Mesothelial cell of epicardium (in vitro differentiated cells): ENCODE data around the gene NHSL2. TPM values are rescaled to one million over a fixed set of nuclear protein-coding genes. Genes with fewer than 3 reads are reported as not detected.
"Not testable (repeated sequence)": the region's sequence is repeated elsewhere in the genome, so short reads cannot be mapped to it uniquely, and the experiment has no call there.

Source experiments
- DNase-seq, 2 experiments: peaks; one replicate each; pipeline ENCODE4 v3.0.0; 2021; ENCODE audit warnings: low spot score in 2 of 2; ENCODE audit not compliant: unreplicated experiment in 2 of 2
- H3K27ac Mint-ChIP-seq: 2 replicates; pipeline ENCODE4 v1.8.0; 2021; ENCODE audit warnings: mixed read lengths
- H3K27me3 Mint-ChIP-seq: 2 replicates; pipeline ENCODE4 v1.8.0; 2021; ENCODE audit warnings: low read depth, mixed read lengths
- H3K36me3 Mint-ChIP-seq: 2 replicates; pipeline ENCODE4 v1.8.0; 2021; ENCODE audit warnings: mixed read lengths
- H3K4me1 Mint-ChIP-seq: 2 replicates; pipeline ENCODE4 v1.8.0; 2021; ENCODE audit warnings: mixed read lengths
- H3K4me3 Mint-ChIP-seq: 2 replicates; pipeline ENCODE4 v1.8.0; 2021; ENCODE audit warnings: mild to moderate bottlenecking, moderate library complexity, mixed read lengths
- H3K9me3 Mint-ChIP-seq: 2 replicates; pipeline ENCODE4 v1.8.0; 2021; ENCODE audit warnings: mixed read lengths
- CTCF ChIP-seq: fragments of 200-600 bp; sonication (generic); IDR thresholded peaks from one replicate; pipeline ENCODE4 v1.5.0; 2021; ENCODE audit warnings: antibody characterized with exemption; ENCODE audit not compliant: unreplicated experiment
- total RNA-seq: library from RNA; stranded (reverse); gene quantifications from 3 replicates; pipeline ENCODE4 v1.2.1, GENCODE V29; 2021

NHSL2 gene
- 22.8 to 24.6 TPM (median 24.0 TPM) in 3 replicates for total RNA-seq

- Mint-ChIP-seq H3K4me1 (peaks cover 28% of the 10 kb centered on the region), H3K9me3 (peaks cover 26% of the 10 kb centered on the region), H3K4me3 (peak within 1 kb of the TSS; percentile 76), H3K36me3 (no peaks in the 10 kb centered on the region), H3K27me3 (no peaks in the 10 kb centered on the region), H3K27ac (peak within 1 kb of the TSS; percentile 59)
- no peak for TF ChIP-seq CTCF
- DNase-seq, result peak in 1 of 2 experiments; percentile 24
Measured at GRCh38 chrX:71910643-71910985, at the start of gene NHSL2. TSS of gene NHSL2 (plus strand) at chrX:71910845.

GRCh38 chrX:71867680-71868079, 43.0 kb upstream of the NHSL2 start:
- Mint-ChIP-seq H3K27ac (no peak overlapping the region), H3K4me3 (no peak overlapping the region), H3K27me3 (peaks cover 11% of the 10 kb centered on the region), H3K36me3 (no peaks in the 10 kb centered on the region), H3K4me1 (peaks cover 9% of the 10 kb centered on the region), H3K9me3 (peaks cover 17% of the 10 kb centered on the region)
- TF ChIP-seq CTCF, result no peak
- no peak for DNase-seq

- not testable (repeated sequence) for H3K36me3 Mint-ChIP-seq, H3K9me3 Mint-ChIP-seq, H3K4me1 Mint-ChIP-seq, H3K27ac Mint-ChIP-seq, H3K4me3 Mint-ChIP-seq, H3K27me3 Mint-ChIP-seq, DNase-seq
Measured at GRCh38 chrX:71869566-71869965, 41.1 kb upstream of the NHSL2 start.

GRCh38 chrX:71870208-71871098, 40.2 kb upstream of the NHSL2 start:
- peaks cover 7% of the 10 kb centered on the region for H3K9me3 Mint-ChIP-seq
- H3K36me3 Mint-ChIP-seq, result no peaks in the 10 kb centered on the region
- H3K27me3 Mint-ChIP-seq, result peaks cover 2% of the 10 kb centered on the region
- peaks cover 9% of the 10 kb centered on the region for H3K4me1 Mint-ChIP-seq
- H3K27ac Mint-ChIP-seq, result no peak overlapping the region
- TF ChIP-seq CTCF, result no peak
- DNase-seq, result no peak
- H3K4me3 Mint-ChIP-seq, result no peak overlapping the region

GRCh38 chrX:71871367-71871766, 39.3 kb upstream of the NHSL2 start:
- Mint-ChIP-seq H3K27ac (no peak overlapping the region), H3K27me3 (peaks cover 2% of the 10 kb centered on the region), H3K36me3 (no peaks in the 10 kb centered on the region), H3K4me3 (no peak overlapping the region), H3K9me3 (peaks cover 11% of the 10 kb centered on the region), H3K4me1 (peaks cover 9% of the 10 kb centered on the region)
- DNase-seq, result no peak
- no peak for TF ChIP-seq CTCF

GRCh38 chrX:71872542-71873458, 37.8 kb upstream of the NHSL2 start:
- no peak for TF ChIP-seq CTCF
- no peak overlapping the region for H3K4me3 Mint-ChIP-seq
- DNase-seq, result no peak
- H3K36me3 Mint-ChIP-seq, result no peaks in the 10 kb centered on the region
- peaks cover 15% of the 10 kb centered on the region for H3K9me3 Mint-ChIP-seq
- H3K27ac Mint-ChIP-seq, result no peak overlapping the region
- peaks cover 9% of the 10 kb centered on the region for H3K4me1 Mint-ChIP-seq
- no peaks in the 10 kb centered on the region for H3K27me3 Mint-ChIP-seq
